Stimulated activated CD8-positive, alpha-beta memory T cell treated with anti-CD3 and anti-CD28 coated beads, Interleukin-7, amount 100 ng/mL, for 48 hours (primary cell): ENCODE data around the gene PANK4.
"Not testable (repeated sequence)": the region's sequence is repeated elsewhere in the genome, so short reads cannot be mapped to it uniquely, and the experiment has no call there.

ENCODE experiments used
- DNase-seq, 2 donors: peaks; one replicate each; pipeline ENCODE4 v3.0.0-alpha.2; 2020; ENCODE audit warnings: low read depth in 1 of 2; ENCODE audit errors: extremely low read depth in 1 of 2

The PANK4 gene

GRCh38 chr1:2559509-2560298, 33.3 kb upstream of the PANK4 start:
- DNase-seq: no peak

- DNase-seq: no peak
Observed at GRCh38 chr1:2558861-2559260, 32.5 kb upstream of the PANK4 start.

DNA sequence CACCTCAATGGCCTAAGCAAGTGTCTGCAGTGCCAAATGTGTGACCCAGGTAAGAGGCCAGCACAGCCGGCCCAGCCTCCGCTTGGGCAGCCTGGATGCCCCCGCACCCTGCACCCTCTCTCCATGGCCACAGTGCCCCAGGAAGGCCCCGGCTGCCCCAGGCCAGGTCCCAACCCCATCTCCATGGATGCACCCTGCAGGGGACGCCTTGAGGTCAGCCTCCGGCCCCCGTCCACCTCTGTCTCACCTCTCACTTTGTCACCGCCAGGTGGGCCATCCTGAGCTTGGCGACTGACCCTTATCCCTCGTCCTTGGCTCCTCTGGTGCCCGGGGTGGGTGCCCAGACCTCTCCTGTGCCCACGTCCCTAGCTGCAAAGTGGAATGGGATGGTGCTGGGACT, 32.0 kb upstream of the PANK4 start:
- DNase-seq: no peak

GRCh38 chr1:2557482-2558400, 31.3 kb upstream of the PANK4 start:
- no peak for DNase-seq

DNA sequence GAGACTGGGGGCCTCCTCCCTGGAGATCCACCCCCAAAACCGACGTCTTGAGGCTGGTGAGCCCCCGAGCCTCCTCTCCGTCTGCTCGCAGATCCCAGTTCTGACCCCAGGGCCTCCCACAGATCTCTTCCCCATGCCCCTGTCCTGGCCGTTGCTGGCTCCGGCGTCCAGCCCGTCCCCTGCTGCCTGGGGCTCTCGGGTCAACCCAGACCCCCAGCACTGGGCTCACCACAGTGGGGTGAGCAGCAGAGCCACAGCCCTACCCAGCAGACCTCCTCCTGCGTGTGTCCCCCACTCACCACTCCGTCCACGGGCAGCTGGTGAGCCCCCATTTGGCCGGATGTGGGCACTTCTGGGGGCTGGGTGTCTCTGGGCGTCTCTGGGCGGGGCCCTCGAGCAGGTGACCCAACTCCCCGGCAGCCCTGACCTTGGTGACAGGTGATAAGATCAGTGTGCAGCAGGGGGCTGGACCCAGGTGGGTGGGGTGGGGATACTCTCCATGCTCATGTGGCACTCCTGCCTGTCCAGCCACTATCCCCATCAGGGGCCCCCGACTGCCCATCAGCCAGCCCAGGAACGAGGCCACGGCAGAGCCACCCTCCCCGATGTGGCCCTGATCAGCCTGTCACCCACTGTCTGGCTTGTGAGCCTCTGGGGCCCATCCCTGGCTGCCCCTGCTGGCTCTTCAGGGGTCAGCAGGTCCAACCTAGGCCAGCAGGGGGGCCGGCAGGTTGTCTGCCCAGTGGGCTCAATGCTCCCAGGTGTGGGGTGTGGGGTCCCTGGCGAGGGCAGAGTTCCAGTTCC, 30.5 kb upstream of the PANK4 start:
- DNase-seq: peak in 1 of 2 donors; percentile 37

DNA sequence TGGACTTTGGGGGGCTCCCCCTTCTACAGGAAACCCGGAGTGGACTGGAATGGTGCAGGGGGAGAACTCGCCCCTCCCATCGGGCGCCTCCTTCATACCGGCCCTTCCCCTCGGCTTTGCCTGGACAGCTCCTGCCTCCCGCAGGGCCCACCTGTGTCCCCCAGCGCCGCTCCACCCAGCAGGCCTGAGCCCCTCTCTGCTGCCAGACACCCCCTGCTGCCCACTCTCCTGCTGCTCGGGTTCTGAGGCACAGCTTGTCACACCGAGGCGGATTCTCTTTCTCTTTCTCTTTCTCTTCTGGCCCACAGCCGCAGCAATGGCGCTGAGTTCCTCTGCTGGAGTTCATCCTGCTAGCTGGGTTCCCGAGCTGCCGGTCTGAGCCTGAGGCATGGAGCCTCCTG, 29.9 kb upstream of the PANK4 start, which contains the start of gene TNFRSF14:
TSS of gene TNFRSF14 (plus strand) at position 95 of the 401 bp plus-strand sequence. CDS start at position 389, 294 bp downstream.
- peak in 1 of 2 donors; percentile 57 for DNase-seq

GRCh38 chr1:2555634-2556276, 29.4 kb upstream of the PANK4 start:
- DNase-seq: peak; percentile 71 to 81

DNA sequence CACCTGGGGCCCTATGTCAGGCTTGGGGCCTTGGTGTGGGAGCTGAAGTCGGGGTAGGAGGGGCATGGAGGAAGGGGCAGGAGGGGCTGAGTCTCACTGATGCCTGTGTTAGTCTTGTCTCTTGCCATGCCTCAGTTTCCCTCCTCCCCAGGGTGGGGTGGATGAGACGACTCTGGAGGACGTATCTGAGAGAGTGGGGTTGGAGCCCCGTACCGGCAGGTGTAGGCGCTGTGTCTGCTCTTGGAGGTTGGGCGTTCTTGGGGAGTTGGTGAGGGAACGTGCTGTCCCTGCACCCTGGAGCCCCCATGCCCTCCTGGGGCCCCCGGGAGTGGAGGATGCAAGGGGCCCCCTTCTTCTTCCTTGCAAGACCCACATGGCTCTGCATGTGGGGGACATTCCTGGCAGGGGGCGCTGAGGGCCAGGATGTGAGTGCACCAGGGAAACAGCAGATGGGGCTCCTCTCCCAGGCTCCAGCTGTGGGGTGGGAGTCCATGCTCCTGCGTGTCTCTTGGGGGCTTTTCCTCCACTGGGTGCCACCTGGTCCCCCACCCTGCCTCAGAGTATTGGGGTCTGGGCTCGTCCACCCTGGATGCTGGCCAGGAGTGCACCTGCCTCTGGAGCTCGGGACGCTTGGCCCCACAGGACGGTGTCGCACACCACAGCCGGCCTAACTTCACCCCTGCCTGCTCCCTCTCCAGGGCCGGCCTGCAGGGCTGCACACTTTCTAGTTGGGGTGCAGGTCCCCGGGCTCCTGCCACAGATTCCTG, 28.4 kb upstream of the PANK4 start:
- DNase-seq: no peak

DNA sequence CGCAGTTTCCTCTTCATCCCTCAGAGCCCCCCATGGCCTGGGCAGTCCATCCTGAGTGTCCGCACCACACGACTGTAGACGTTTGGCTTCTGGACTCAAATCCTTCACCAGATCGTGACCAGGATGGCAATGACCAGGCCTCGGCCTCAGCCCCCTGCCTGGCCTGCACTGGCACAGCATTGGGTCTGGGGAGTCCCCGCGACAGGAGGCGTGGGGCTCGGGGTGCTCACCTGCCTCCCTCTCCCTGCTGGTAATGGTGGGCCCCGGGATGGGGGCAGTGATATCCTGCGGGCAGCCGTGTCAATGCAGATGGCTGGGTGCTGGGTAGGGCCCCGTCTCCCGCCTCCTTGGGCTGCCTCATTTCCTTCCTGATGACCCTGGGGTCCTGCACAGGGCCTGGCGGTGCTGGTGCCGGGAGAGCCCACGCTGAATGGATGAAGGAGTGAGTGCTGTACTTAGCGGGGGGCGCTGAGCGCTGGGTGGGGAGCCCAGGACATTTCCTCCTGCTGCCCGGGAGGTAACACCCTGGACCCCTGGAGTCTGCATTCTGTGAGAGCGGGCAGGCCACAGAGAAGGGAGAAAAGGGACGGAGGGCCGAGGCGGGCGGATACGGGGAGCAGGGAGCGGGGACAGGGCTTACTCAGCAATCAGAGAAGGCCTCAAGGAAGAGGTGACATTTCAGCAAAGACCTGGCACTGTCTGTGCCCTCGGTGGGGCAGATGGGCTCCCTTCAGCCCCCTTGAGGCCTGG, 27.6 kb upstream of the PANK4 start:
- no peak for DNase-seq

- DNase-seq: not testable (repeated sequence)
Observed at GRCh38 chr1:2553076-2553475, 26.7 kb upstream of the PANK4 start.

- DNase-seq: no peak
Observed at GRCh38 chr1:2552189-2552588, 25.8 kb upstream of the PANK4 start.

GRCh38 chr1:2551544-2551943, 25.1 kb upstream of the PANK4 start:
- not testable (repeated sequence) for DNase-seq

DNA sequence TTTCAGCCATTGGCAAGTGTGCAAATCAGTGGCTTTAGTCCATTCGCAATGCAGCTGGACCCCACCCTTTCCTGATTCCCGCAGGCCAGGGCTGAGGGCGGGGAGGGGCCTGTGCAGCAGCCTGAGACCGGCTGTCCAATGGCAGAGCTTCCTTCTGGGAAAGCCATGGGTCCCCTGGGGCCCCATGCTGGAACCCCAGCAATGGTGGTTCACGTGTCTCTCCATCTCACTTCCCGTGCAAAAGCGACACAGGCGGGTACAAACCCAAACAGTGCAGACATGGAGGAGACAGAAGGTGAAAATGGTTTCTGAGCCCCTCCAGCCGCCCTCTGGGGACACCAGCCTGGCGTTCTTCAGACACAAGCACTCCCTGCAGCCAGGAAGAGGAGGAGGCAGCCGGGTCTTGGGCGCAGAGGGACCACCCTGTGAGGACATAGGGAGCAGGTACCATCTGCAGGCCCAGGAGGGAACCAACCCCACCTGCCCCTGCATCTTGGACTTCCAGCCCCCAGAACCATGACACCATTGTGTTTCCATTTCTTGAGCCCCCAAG, 24.0 kb upstream of the PANK4 start:
- DNase-seq: not testable (repeated sequence)

GRCh38 chr1:2549367-2550029, 23.1 kb upstream of the PANK4 start:
- not testable (repeated sequence) for DNase-seq

- peak; percentile 67 to 77 for DNase-seq
Observed at GRCh38 chr1:2548068-2548589, 21.7 kb upstream of the PANK4 start.

DNA sequence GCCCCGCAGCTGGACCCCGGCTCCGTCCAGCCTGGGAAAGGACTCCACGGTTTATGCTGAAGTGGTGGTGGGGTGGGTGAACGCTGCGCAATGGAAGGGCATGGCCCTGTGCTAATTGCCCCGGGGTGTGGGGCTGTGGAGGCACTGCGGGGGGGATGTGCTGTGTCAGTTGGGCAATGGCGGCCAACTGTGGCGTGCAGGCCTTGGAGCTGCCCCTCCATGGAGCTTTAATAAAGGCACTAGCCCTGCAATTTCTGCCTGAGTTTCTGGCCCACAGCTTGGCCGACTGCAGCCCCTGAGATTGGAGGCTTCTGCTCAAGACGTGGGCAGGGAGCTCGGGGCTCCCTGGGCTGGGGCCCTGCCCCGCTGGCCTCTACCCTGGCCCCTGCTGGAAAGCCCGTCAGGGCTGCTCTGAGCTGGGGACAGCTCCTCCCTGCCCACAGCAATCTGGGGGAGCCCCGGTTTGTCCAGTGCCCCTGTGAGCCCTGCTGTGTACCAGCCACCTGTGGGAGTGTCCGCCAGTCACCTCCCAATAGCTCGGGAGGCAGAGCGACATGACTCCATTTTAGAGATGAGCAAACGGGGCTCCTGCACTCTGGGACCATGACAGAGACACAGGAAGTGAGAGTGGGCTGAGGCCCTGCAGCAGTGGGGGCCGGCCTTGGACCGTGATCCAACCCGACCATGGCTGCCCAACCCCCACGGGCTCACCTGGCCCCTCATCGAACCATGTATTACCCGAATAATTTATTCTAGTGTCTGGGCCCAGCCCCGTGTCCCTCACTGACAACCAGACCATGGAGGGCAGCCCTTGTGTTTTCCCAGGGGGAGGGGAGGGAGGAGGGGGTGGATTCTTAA, 21.0 kb upstream of the PANK4 start:
- DNase-seq: peak; percentile 49 to 67
